ENCODE data around the gene OR52A1.

Gene OR52A1

DNA sequence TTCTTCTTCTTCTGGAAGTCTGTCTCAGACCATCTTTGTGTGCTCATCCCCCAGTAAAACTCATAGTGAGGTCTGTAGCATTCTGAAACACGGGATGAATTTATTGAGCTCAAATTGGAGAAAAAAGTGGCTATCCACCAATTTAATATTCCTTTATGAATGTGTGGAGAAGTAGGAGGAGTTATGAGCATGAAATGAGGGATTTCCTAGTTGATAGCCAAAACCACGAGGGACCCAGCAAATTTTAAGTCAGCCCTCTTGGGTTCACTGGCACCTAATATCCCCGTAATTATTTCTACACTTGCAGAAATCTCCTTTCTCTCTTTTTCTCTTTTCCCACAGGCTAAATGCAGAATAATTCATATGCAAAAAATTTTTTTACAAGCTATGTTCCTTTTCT, at the start of gene OR52A1:
Gene OR52A1 (minus strand): TSS at position 101 of the 400 bp plus-strand sequence. CDS start 2,388 bp downstream, outside the sequence.
- Histone ChIP-seq H3K27me3 (ENCODE audit: low read depth, low read length) (no peaks in the 10 kb centered on the region), H3K4me1 (ENCODE audit: control insufficient read depth in 1 of 2, insufficient read depth in 2 of 2, low read length in 2 of 2) (no peaks in the 10 kb centered on the region), H3K36me3 (ENCODE audit: control insufficient read depth in 1 of 2, insufficient read depth in 2 of 2, low read length in 2 of 2) (no peaks in the 10 kb centered on the region), H3K9me3 (ENCODE audit: control insufficient read depth in 1 of 2, low read length in 2 of 2) (no peaks in the 10 kb centered on the region), H3K27ac (ENCODE audit: low read length) (no peak within 1 kb of the TSS), H3K4me3 (ENCODE audit: low read depth in 1 of 2, low read length in 2 of 2) (no peak within 1 kb of the TSS)

DNA sequence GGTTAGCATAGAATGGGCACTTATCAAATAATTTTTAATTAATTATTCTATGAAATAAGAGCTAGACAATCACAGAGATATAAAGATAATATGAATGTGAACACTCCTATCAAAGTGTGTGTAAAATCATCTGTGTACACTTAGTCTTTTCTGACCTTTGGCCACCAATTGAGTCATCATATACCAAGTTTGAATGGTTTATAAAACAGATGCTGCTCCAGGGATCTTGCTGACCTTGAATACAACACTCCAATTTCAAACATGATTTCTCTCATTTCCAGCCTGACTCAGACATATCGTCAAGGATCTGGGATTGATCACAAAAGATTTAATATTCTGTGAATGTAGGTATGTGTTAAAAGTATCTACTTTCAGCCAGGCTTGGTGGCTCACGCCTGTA, 48.8 kb upstream of the OR52A1 start:
- Histone ChIP-seq H3K4me3 (ENCODE audit: low read depth in 1 of 2, low read length in 2 of 2) (no peak overlapping the region), H3K27me3 (ENCODE audit: low read depth, low read length) (no peaks in the 10 kb centered on the region), H3K9me3 (ENCODE audit: control insufficient read depth in 1 of 2, low read length in 2 of 2) (no peaks in the 10 kb centered on the region), H3K4me1 (ENCODE audit: control insufficient read depth in 1 of 2, insufficient read depth in 2 of 2, low read length in 2 of 2) (no peaks in the 10 kb centered on the region), H3K36me3 (ENCODE audit: control insufficient read depth in 1 of 2, insufficient read depth in 2 of 2, low read length in 2 of 2) (no peaks in the 10 kb centered on the region), H3K27ac (ENCODE audit: low read length) (no peak overlapping the region)

DNA sequence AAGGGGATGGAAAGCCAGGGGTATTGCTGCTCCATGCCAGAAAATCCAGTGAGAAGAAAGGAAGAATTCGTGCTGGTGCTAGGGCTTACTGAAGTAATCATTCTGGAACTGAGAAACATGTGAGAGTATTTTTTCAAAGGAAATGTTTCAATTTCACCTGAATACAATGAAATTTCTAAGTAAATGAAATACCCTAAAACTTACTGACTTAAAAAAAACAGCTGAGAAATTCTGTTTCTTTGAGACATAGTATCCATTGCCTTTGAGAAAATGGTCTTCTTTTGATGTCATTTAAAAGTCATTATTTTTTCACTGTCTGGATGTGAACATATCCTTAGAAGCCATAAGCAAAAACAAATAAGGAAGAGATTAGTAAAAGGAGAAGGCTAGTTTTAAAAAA, 46.0 kb upstream of the OR52A1 start, which contains the start of gene OR51V1:
Gene OR51V1 (minus strand): TSS at position 101 of the 400 bp plus-strand sequence. CDS start 0 bp downstream, at position 101.
- H3K36me3 ChIP-seq (ENCODE audit: control insufficient read depth in 1 of 2, insufficient read depth in 2 of 2, low read length in 2 of 2): no peaks in the 10 kb centered on the region
- H3K4me3 ChIP-seq (ENCODE audit: low read depth in 1 of 2, low read length in 2 of 2): no peak within 1 kb of the TSS
- H3K4me1 ChIP-seq (ENCODE audit: control insufficient read depth in 1 of 2, insufficient read depth in 2 of 2, low read length in 2 of 2): no peaks in the 10 kb centered on the region
- H3K9me3 ChIP-seq (ENCODE audit: control insufficient read depth in 1 of 2, low read length in 2 of 2): no peaks in the 10 kb centered on the region
- no peaks in the 10 kb centered on the region for H3K27me3 ChIP-seq (ENCODE audit: low read depth, low read length)
- no peak within 1 kb of the TSS for H3K27ac ChIP-seq (ENCODE audit: low read length)

DNA sequence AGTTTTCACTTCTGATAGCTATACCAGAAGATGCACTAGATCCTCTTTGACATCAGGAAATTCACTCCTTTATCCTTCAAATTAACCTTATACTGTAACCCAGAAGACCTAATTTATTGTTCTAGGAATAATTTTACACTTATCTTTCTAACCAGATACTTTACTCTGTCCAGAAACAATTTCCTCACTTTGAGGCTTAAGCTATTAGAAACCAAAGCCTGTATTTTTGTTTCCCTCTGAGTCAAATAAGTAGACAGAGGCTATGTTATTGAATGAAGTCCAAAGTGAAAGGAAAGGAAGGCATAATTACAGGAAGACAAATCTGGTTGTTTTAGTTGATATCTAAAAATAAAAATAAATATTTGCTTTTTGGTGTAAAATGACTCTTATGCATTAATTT, 43.7 kb upstream of the OR52A1 start:
- H3K4me3 ChIP-seq (ENCODE audit: low read depth in 1 of 2, low read length in 2 of 2): no peak overlapping the region
- H3K27ac ChIP-seq (ENCODE audit: low read length): no peak overlapping the region
- H3K27me3 ChIP-seq (ENCODE audit: low read depth, low read length): no peaks in the 10 kb centered on the region
- no peaks in the 10 kb centered on the region for H3K9me3 ChIP-seq (ENCODE audit: control insufficient read depth in 1 of 2, low read length in 2 of 2)
- no peaks in the 10 kb centered on the region for H3K4me1 ChIP-seq (ENCODE audit: control insufficient read depth in 1 of 2, insufficient read depth in 2 of 2, low read length in 2 of 2)
- H3K36me3 ChIP-seq (ENCODE audit: control insufficient read depth in 1 of 2, insufficient read depth in 2 of 2, low read length in 2 of 2): no peaks in the 10 kb centered on the region

- Histone ChIP-seq H3K4me3 (ENCODE audit: low read depth in 1 of 2, low read length in 2 of 2) (no peak overlapping the region), H3K9me3 (ENCODE audit: control insufficient read depth in 1 of 2, low read length in 2 of 2) (no peaks in the 10 kb centered on the region), H3K36me3 (ENCODE audit: control insufficient read depth in 1 of 2, insufficient read depth in 2 of 2, low read length in 2 of 2) (no peaks in the 10 kb centered on the region), H3K4me1 (ENCODE audit: control insufficient read depth in 1 of 2, insufficient read depth in 2 of 2, low read length in 2 of 2) (no peaks in the 10 kb centered on the region), H3K27ac (ENCODE audit: low read length) (no peak overlapping the region), H3K27me3 (ENCODE audit: low read depth, low read length) (no peaks in the 10 kb centered on the region)
Measured at GRCh38 chr11:5197536-5197935, 43.0 kb upstream of the OR52A1 start.

- no peaks in the 10 kb centered on the region for H3K4me1 ChIP-seq (ENCODE audit: control insufficient read depth in 1 of 2, insufficient read depth in 2 of 2, low read length in 2 of 2)
- no peaks in the 10 kb centered on the region for H3K27me3 ChIP-seq (ENCODE audit: low read depth, low read length)
- H3K4me3 ChIP-seq (ENCODE audit: low read depth in 1 of 2, low read length in 2 of 2): no peak overlapping the region
- no peaks in the 10 kb centered on the region for H3K36me3 ChIP-seq (ENCODE audit: control insufficient read depth in 1 of 2, insufficient read depth in 2 of 2, low read length in 2 of 2)
- no peaks in the 10 kb centered on the region for H3K9me3 ChIP-seq (ENCODE audit: control insufficient read depth in 1 of 2, low read length in 2 of 2)
- no peak overlapping the region for H3K27ac ChIP-seq (ENCODE audit: low read length)
Measured at GRCh38 chr11:5196731-5197130, 42.2 kb upstream of the OR52A1 start.

GRCh38 chr11:5196067-5196466, 41.5 kb upstream of the OR52A1 start:
- Histone ChIP-seq H3K4me3 (ENCODE audit: low read depth in 1 of 2, low read length in 2 of 2) (no peak overlapping the region), H3K36me3 (ENCODE audit: control insufficient read depth in 1 of 2, insufficient read depth in 2 of 2, low read length in 2 of 2) (no peaks in the 10 kb centered on the region), H3K4me1 (ENCODE audit: control insufficient read depth in 1 of 2, insufficient read depth in 2 of 2, low read length in 2 of 2) (no peaks in the 10 kb centered on the region), H3K27me3 (ENCODE audit: low read depth, low read length) (no peaks in the 10 kb centered on the region), H3K9me3 (ENCODE audit: control insufficient read depth in 1 of 2, low read length in 2 of 2) (no peaks in the 10 kb centered on the region), H3K27ac (ENCODE audit: low read length) (no peak overlapping the region)

DNA sequence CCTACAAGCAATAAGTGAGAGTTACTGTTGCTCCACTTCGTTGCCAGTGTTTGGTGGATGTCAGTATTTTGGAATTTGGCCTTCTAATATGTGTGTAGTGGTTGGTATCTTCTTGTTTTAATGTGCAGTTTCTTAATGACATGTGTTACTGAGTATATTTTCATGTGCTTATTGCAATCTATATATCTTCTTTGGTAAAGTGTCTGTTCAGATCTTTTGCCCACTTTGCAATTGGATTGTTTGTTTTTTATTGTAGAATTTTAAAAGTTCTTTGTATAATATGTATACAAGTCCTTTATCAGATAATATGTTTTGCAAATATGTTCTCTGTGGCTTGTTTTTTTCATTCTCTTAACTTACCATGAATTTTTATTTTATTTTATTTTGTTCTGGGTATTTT, 38.2 kb upstream of the OR52A1 start:
- Histone ChIP-seq H3K36me3 (ENCODE audit: control insufficient read depth in 1 of 2, insufficient read depth in 2 of 2, low read length in 2 of 2) (no peaks in the 10 kb centered on the region), H3K9me3 (ENCODE audit: control insufficient read depth in 1 of 2, low read length in 2 of 2) (peaks cover 0 to 4% of the 10 kb centered on the region in 2 donors), H3K4me3 (ENCODE audit: low read depth in 1 of 2, low read length in 2 of 2) (no peak overlapping the region), H3K27me3 (ENCODE audit: low read depth, low read length) (no peaks in the 10 kb centered on the region), H3K4me1 (ENCODE audit: control insufficient read depth in 1 of 2, insufficient read depth in 2 of 2, low read length in 2 of 2) (no peaks in the 10 kb centered on the region), H3K27ac (ENCODE audit: low read length) (no peak overlapping the region)

DNA sequence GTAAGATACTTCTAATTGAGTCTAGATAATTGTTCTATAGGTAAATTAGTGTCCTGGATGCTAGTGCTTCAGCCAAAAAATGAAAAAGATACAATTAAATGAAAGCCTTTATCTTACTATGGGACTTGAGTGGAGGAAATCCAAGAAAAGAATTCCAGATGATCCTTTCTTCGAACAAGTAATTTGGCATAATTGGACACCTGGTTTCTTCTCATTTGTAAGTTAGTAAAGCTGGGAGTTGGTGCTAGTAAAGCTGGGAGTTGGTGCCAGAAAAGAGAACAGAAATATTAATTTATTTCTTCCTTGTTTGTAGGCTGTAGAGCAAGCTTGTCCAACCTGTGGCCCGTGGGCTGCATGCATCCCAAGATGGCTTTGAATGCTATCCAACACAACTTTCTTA, 33.6 kb upstream of the OR52A1 start:
- no peak overlapping the region for H3K4me3 ChIP-seq (ENCODE audit: low read depth in 1 of 2, low read length in 2 of 2)
- no peaks in the 10 kb centered on the region for H3K36me3 ChIP-seq (ENCODE audit: control insufficient read depth in 1 of 2, insufficient read depth in 2 of 2, low read length in 2 of 2)
- H3K27me3 ChIP-seq (ENCODE audit: low read depth, low read length): no peaks in the 10 kb centered on the region
- peaks cover 0 to 4% of the 10 kb centered on the region in 2 donors for H3K9me3 ChIP-seq (ENCODE audit: control insufficient read depth in 1 of 2, low read length in 2 of 2)
- H3K27ac ChIP-seq (ENCODE audit: low read length): no peak overlapping the region
- H3K4me1 ChIP-seq (ENCODE audit: control insufficient read depth in 1 of 2, insufficient read depth in 2 of 2, low read length in 2 of 2): no peaks in the 10 kb centered on the region

DNA sequence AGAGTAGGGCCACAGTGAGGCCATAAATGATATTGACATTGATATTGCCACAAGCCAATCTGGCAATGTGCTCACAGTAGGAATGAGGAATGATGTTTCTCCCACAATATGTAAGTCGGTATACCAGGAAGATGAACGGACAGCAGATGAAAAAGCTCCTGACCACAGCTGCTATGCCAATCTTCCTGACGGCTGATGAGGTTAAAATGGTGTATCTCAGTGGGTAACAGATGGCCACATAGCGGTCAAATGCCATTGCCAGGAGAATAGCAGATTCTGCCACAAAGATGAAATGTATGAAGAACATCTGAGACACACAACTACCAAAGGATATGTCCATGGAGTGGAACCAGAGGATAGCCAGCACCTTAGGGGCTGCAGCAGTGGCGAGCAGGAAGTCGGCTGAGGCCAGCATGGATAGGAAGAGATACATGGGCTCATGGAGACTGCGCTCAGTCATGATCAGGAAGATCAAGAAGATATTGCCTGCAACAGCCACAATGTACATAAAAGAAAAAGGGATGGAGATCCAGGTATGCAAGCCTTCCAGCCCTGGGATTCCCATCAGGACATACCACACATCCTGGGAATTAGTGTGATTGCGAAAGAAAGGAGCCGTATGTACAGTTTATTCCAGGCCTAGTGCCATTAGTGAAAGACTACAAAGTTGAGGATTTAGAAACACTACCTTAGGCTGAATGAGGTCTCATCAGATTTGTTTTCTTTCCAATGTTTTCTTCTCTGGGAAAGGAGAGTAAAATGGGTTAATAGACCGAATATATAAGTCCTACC, 23.7 kb upstream of the OR52A1 start:
- Histone ChIP-seq H3K9me3 (ENCODE audit: control insufficient read depth in 1 of 2, low read length in 2 of 2) (no peaks in the 10 kb centered on the region), H3K4me3 (ENCODE audit: low read depth in 1 of 2, low read length in 2 of 2) (no peak overlapping the region), H3K4me1 (ENCODE audit: control insufficient read depth in 1 of 2, insufficient read depth in 2 of 2, low read length in 2 of 2) (no peaks in the 10 kb centered on the region), H3K27ac (ENCODE audit: low read length) (no peak overlapping the region), H3K36me3 (ENCODE audit: control insufficient read depth in 1 of 2, insufficient read depth in 2 of 2, low read length in 2 of 2) (no peaks in the 10 kb centered on the region), H3K27me3 (ENCODE audit: low read depth, low read length) (no peaks in the 10 kb centered on the region)

DNA sequence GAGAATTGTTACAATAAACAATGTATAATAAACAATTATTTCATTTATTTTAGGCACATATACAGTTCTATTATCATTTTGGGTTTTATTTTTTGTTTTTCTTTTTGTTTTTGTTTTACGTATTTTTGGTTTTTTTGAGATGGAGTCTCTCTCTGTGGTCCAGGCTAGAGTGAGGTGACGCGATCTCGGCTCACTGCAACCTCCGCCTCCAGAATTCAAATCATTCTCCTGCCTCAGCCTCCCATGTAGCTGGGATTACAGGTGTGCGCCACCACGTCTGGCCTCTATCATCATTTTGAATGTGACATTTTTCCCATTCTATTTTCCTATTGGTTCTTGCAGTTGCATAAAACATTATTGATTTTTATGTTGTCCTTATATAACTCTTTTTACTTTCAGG, 20.4 kb upstream of the OR52A1 start:
- Histone ChIP-seq H3K4me1 (ENCODE audit: control insufficient read depth in 1 of 2, insufficient read depth in 2 of 2, low read length in 2 of 2) (no peaks in the 10 kb centered on the region), H3K9me3 (ENCODE audit: control insufficient read depth in 1 of 2, low read length in 2 of 2) (no peaks in the 10 kb centered on the region), H3K36me3 (ENCODE audit: control insufficient read depth in 1 of 2, insufficient read depth in 2 of 2, low read length in 2 of 2) (no peaks in the 10 kb centered on the region), H3K4me3 (ENCODE audit: low read depth in 1 of 2, low read length in 2 of 2) (no peak overlapping the region), H3K27ac (ENCODE audit: low read length) (no peak overlapping the region), H3K27me3 (ENCODE audit: low read depth, low read length) (no peaks in the 10 kb centered on the region)

- no peaks in the 10 kb centered on the region for H3K4me1 ChIP-seq (ENCODE audit: control insufficient read depth in 1 of 2, insufficient read depth in 2 of 2, low read length in 2 of 2)
- no peaks in the 10 kb centered on the region for H3K27me3 ChIP-seq (ENCODE audit: low read depth, low read length)
- H3K9me3 ChIP-seq (ENCODE audit: control insufficient read depth in 1 of 2, low read length in 2 of 2): no peaks in the 10 kb centered on the region
- H3K4me3 ChIP-seq (ENCODE audit: low read depth in 1 of 2, low read length in 2 of 2): no peak overlapping the region
- no peaks in the 10 kb centered on the region for H3K36me3 ChIP-seq (ENCODE audit: control insufficient read depth in 1 of 2, insufficient read depth in 2 of 2, low read length in 2 of 2)
- H3K27ac ChIP-seq (ENCODE audit: low read length): no peak overlapping the region
Measured at GRCh38 chr11:5171856-5172255, 17.3 kb upstream of the OR52A1 start.
